ENCODE results near the gene FLT4. TPM values are rescaled to one million over a fixed set of nuclear protein-coding genes. Genes with fewer than 3 reads are reported as not detected.

FLT4 gene
- total RNA-seq, 2 donors from 2014 or later, result 6.9 to 7.9 TPM

DNA sequence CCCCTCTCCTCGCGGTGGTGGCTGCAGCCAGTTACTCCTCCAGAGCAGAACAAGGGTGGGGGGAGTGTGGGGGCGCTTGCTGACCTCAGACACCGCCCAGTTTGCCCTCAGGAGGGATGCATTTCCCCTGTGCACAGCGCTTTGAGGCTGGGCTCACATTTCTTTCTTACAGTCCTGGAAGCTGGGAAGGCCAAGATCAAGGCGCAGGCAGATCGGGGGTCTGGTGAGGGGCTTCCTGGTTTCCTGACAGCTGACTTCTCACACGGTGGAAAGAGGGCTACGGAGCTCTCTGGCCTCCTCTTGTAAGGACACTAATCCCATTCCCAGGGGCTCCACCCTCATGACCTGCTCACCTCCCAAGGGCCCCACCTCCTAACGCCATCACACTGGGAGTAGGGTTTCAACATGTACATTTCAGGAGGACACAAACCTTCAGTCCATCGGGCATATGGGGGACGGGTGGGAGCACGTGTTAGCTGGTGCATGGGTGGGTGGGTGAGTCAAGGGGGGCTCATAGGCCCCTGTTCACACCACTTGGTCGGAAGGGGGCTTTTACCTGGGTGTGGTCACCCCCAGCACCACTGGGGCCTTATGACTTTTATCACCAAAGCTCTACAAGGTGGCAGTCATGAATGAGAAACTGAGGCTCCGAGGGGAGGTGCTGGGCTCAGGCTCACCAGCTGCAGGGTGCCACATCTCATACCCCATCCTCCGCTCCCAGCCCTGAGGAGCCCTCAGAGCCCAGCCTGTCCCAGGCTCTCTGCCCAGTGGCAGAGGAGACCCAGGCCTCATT lies 50.4 kb downstream of the FLT4 start:
- Histone ChIP-seq H3K27me3 (ENCODE audit: control insufficient read depth, insufficient read depth, low read length, poor library complexity, severe bottlenecking) (no peaks in the 10 kb centered on the region), H3K4me1 (ENCODE audit: control insufficient read depth, insufficient read depth, low read length) (no peaks in the 10 kb centered on the region), H3K27ac (ENCODE audit: low read depth, low read length) (no peak overlapping the region), H3K4me3 (ENCODE audit: low read length) (no peak overlapping the region), H3K36me3 (ENCODE audit: control insufficient read depth, insufficient read depth, low read length) (no peaks in the 10 kb centered on the region), H3K9ac (ENCODE audit: extremely low read depth, low read length, poor library complexity, severe bottlenecking) (no peak overlapping the region), H3K9me3 (ENCODE audit: control insufficient read depth, low read length) (no peaks in the 10 kb centered on the region)
- no peaks in the 10 kb centered on the region for H3K36me3 Mint-ChIP-seq (ENCODE audit: low read depth)
- H3K4me1 Mint-ChIP-seq, result no peaks in the 10 kb centered on the region
- H3K27me3 Mint-ChIP-seq (ENCODE audit: insufficient read depth), result peaks cover 6% of the 10 kb centered on the region
- TF ChIP-seq, protein P1, sequence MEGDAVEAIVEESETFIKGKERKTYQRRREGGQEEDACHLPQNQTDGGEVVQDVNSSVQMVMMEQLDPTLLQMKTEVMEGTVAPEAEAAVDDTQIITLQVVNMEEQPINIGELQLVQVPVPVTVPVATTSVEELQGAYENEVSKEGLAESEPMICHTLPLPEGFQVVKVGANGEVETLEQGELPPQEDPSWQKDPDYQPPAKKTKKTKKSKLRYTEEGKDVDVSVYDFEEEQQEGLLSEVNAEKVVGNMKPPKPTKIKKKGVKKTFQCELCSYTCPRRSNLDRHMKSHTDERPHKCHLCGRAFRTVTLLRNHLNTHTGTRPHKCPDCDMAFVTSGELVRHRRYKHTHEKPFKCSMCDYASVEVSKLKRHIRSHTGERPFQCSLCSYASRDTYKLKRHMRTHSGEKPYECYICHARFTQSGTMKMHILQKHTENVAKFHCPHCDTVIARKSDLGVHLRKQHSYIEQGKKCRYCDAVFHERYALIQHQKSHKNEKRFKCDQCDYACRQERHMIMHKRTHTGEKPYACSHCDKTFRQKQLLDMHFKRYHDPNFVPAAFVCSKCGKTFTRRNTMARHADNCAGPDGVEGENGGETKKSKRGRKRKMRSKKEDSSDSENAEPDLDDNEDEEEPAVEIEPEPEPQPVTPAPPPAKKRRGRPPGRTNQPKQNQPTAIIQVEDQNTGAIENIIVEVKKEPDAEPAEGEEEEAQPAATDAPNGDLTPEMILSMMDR (conservative IDR thresholded peaks at IDR 0.05), result no peak
- WGBS, 2 experiments (ENCODE audit: insufficient coverage in 1 of 2, insufficient read length in 1 of 2), result 90% methylated on average over 11 to 16 of the region's 16 CpGs
- H3K4me3 Mint-ChIP-seq, result no peak overlapping the region
- H3K9me3 Mint-ChIP-seq, result no peaks in the 10 kb centered on the region
- no peak for DNase-seq
- H3K27ac Mint-ChIP-seq, result no peak overlapping the region

DNA sequence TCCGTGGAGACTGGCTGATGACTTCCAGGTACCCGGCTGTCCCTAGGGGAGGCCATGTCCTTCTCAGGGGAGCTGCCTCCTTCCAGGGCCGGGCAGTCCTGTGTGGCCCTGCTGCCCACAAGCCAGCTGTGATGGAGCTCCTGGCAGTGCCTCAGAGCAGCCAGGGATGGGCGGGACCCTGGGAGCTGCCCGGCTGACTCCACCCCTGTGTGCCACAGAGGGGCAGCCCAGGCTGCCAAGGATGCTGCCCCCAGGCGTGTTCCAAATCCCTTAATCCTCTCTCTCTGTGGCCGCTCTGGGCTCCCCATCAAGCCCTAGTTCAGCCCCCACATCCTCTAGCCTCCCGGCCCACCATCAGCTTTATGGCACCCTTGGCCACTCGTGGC lies 51.1 kb downstream of the FLT4 start:
- Mint-ChIP-seq H3K9me3 (no peaks in the 10 kb centered on the region), H3K36me3 (ENCODE audit: low read depth) (no peaks in the 10 kb centered on the region), H3K27ac (no peak overlapping the region), H3K4me1 (no peaks in the 10 kb centered on the region), H3K27me3 (ENCODE audit: insufficient read depth) (peaks cover 11% of the 10 kb centered on the region), H3K4me3 (no peak overlapping the region)
- Histone ChIP-seq H3K9me3 (ENCODE audit: control insufficient read depth, low read length) (no peaks in the 10 kb centered on the region), H3K27ac (ENCODE audit: low read depth, low read length) (no peak overlapping the region), H3K9ac (ENCODE audit: extremely low read depth, low read length, poor library complexity, severe bottlenecking) (no peak overlapping the region), H3K36me3 (ENCODE audit: control insufficient read depth, insufficient read depth, low read length) (no peaks in the 10 kb centered on the region), H3K4me3 (ENCODE audit: low read length) (no peak overlapping the region), H3K27me3 (ENCODE audit: control insufficient read depth, insufficient read depth, low read length, poor library complexity, severe bottlenecking) (peaks cover 3% of the 10 kb centered on the region), H3K4me1 (ENCODE audit: control insufficient read depth, insufficient read depth, low read length) (no peaks in the 10 kb centered on the region)
- 89 to 94% methylated on average over 7 to 9 of the region's 9 CpGs for WGBS, 2 experiments (ENCODE audit: insufficient coverage in 1 of 2, insufficient read length in 1 of 2)
- no peak for DNase-seq
- TF ChIP-seq, protein P1 (conservative IDR thresholded peaks at IDR 0.05), result no peak

GRCh38 chr5:180596668-180597231 lies 52.6 kb downstream of the FLT4 start:
- DNase-seq, result peak; percentile 33
- no peak overlapping the region for H3K27ac Mint-ChIP-seq
- 92 to 94% methylated on average over 13 to 24 of the region's 24 CpGs for WGBS, 2 experiments (ENCODE audit: insufficient coverage in 1 of 2, insufficient read length in 1 of 2)
- H3K9me3 ChIP-seq (ENCODE audit: control insufficient read depth, low read length), result no peaks in the 10 kb centered on the region
- H3K4me1 Mint-ChIP-seq, result no peaks in the 10 kb centered on the region
- no peak overlapping the region for H3K27ac ChIP-seq (ENCODE audit: low read depth, low read length)
- H3K9me3 Mint-ChIP-seq, result no peaks in the 10 kb centered on the region
- H3K27me3 ChIP-seq (ENCODE audit: control insufficient read depth, insufficient read depth, low read length, poor library complexity, severe bottlenecking), result peaks cover 19% of the 10 kb centered on the region
- H3K27me3 Mint-ChIP-seq (ENCODE audit: insufficient read depth), result peaks cover 27% of the 10 kb centered on the region
- TF ChIP-seq, protein P1 (conservative IDR thresholded peaks at IDR 0.05), result no peak
- H3K36me3 Mint-ChIP-seq (ENCODE audit: low read depth), result no peaks in the 10 kb centered on the region
- H3K4me3 Mint-ChIP-seq, result no peak overlapping the region
- no peak overlapping the region for H3K9ac ChIP-seq (ENCODE audit: extremely low read depth, low read length, poor library complexity, severe bottlenecking)
- no peak overlapping the region for H3K4me3 ChIP-seq (ENCODE audit: low read length)
- no peaks in the 10 kb centered on the region for H3K4me1 ChIP-seq (ENCODE audit: control insufficient read depth, insufficient read depth, low read length)
- H3K36me3 ChIP-seq (ENCODE audit: control insufficient read depth, insufficient read depth, low read length), result no peaks in the 10 kb centered on the region
